Kidney (tissue), 14 donors: Measurements from ENCODE around the gene PCTP. TPM values are rescaled to one million over a fixed set of nuclear protein-coding genes. Genes with fewer than 3 reads are reported as not detected.
A peak's percentile ranks its signal among the peaks of the same experiment; 100 is the strongest.

Experiments
- DNase-seq, 5 donors: peaks; one replicate each; pipeline ENCODE4 v3.0.0-alpha.2; 2013 to 2020
- FAIRE-seq: peaks from 2 replicates; lab custom pipeline; 2012; peaks lifted over from hg19 to GRCh38; lab: Jason Lieb, UNC
- H3K27ac ChIP-seq, 2 donors: one replicate each; pipeline ENCODE4 v1.7.0; 2013; ENCODE audit warnings: low read depth in 2 of 2, low read length in 2 of 2, inconsistent platforms in 1 of 2
- H3K27me3 ChIP-seq: one replicate; pipeline ENCODE4 v1.7.1; 2013; ENCODE audit warnings: low read length, inconsistent platforms; ENCODE audit not compliant: control insufficient read depth, insufficient read depth
- H3K36me3 ChIP-seq, 3 donors: one replicate each; pipeline versions ENCODE4 v1.7.0 to v1.7.1; 2013; ENCODE audit warnings: low read length in 3 of 3, control low read depth in 1 of 3, inconsistent platforms in 1 of 3; ENCODE audit not compliant: insufficient read depth in 3 of 3, control insufficient read depth in 2 of 3
- H3K4me1 ChIP-seq, 3 donors: one replicate each; pipeline versions ENCODE4 v1.7.0 to v1.7.1; 2013; ENCODE audit warnings: low read length in 3 of 3, inconsistent platforms in 1 of 3, low read depth in 1 of 3; ENCODE audit not compliant: control insufficient read depth in 2 of 3, insufficient read depth in 2 of 3
- H3K4me3 ChIP-seq, 3 donors: one replicate each; pipeline versions ENCODE4 v1.7.0 to v1.8.1; 2013; ENCODE audit warnings: low read length in 3 of 3, control low read depth in 1 of 3, inconsistent platforms in 1 of 3
- H3K9ac ChIP-seq, 3 donors: one replicate each; pipeline versions ENCODE4 v1.7.0 to v1.7.1; 2013; ENCODE audit warnings: low read length in 3 of 3, control low read depth in 1 of 3, inconsistent platforms in 1 of 3
- H3K9me3 ChIP-seq, 3 donors: one replicate each; pipeline versions ENCODE4 v1.7.0 to v1.7.1; 2013; ENCODE audit warnings: low read length in 3 of 3, control low read depth in 1 of 3, inconsistent platforms in 1 of 3; ENCODE audit not compliant: control insufficient read depth in 2 of 3, insufficient read depth in 1 of 3
- intact Hi-C: fragments of 100-400 bp; cut with DNase I; formaldehyde crosslinking; loops from one replicate; pipeline ENCODE4 v1.11.1; 2022
- polyA plus RNA-seq: library from polyadenylated mRNA; stranded (reverse); fragments of 350-450 nt; fragmentation: Illumina TruSeq; extraction: RNeasy Lipid Tissue Mini Kit (QIAGEN cat#74804); gene quantifications from one replicate; pipeline ENCODE4 v1.2.3, GENCODE V29; 2014; ENCODE audit warnings: low read depth, low replicate concordance; ENCODE audit not compliant: insufficient read depth
- total RNA-seq: library from RNA; stranded (reverse); fragmentation: NEBNext Ultra II Directional; extraction: Animal tissue kit (Norgen Biotek cat#: 25700); gene quantifications from one replicate; pipeline ENCODE4 v1.2.1, GENCODE V29; 2021
- TF ChIP-seq, protein P1 (sequence below): IDR thresholded peaks from 3 replicates; pipeline ENCODE4 v1.5.1; 2012; ENCODE audit warnings: mild to moderate bottlenecking, moderate library complexity, borderline replicate concordance; ENCODE audit not compliant: insufficient read depth; ENCODE audit errors: extremely low read depth
- donor health status: control.
- donor health status: control.
- donor health status: control.
- donor health status: control.
- donor health status: control.
- donor health status: DM: yes; HTN: yes; CAD: no.
- donor health status: Normal renal cell carcinoma (clear cell type).

PCTP gene
- total and polyA plus RNA-seq, 2 donors from 2014 or later, result 18.7 to 39.2 TPM

DNA sequence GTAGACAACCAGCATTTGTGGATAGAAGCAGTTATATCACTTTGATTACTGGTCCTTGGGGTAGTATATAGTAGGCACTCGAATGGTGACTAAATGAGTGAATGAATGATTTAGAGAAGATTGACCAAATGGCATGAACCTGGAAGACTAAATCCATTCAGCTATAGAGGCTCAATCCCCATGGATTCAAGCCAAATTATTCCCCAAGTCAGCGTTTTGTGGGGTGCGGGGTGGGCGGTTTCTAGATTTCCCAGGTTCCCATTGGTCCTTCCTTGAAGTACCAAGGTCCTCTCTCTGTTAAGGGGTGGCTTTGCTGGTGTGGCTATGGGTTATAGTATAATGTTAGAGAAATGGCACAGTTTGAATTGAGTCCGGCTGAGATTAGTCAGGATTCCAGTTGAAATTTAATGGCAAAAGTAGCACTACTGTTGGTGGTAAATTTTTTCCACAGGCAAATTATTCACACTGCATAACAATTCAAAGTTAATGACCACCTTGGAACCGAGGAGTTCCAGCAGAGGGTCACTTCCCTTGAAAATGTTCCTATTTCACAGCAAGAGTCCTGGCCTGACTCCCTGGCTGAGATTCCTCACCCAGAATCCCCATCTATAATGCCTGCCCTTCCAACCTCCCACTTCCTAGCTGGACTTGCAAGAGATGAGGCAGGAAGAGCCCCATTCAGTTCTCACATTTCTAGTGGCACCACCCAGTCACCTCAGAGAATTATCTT is 27.7 kb downstream of the PCTP start:
- Histone ChIP-seq H3K27ac (peak overlapping the region in 1 of 2 donors; percentile 14), H3K36me3 (peaks cover 2 to 20% (median 7%) of the 10 kb centered on the region in 3 donors), H3K9me3 (no peaks in the 10 kb centered on the region), H3K9ac (no peak overlapping the region), H3K27me3 (no peaks in the 10 kb centered on the region), H3K4me1 (peaks cover 0 to 6% (median 5%) of the 10 kb centered on the region in 3 donors), H3K4me3 (no peak overlapping the region)
- DNase-seq (no peak), FAIRE-seq (no peak)
- intact Hi-C loops, result no loop called here
- TF ChIP-seq, protein P1, sequence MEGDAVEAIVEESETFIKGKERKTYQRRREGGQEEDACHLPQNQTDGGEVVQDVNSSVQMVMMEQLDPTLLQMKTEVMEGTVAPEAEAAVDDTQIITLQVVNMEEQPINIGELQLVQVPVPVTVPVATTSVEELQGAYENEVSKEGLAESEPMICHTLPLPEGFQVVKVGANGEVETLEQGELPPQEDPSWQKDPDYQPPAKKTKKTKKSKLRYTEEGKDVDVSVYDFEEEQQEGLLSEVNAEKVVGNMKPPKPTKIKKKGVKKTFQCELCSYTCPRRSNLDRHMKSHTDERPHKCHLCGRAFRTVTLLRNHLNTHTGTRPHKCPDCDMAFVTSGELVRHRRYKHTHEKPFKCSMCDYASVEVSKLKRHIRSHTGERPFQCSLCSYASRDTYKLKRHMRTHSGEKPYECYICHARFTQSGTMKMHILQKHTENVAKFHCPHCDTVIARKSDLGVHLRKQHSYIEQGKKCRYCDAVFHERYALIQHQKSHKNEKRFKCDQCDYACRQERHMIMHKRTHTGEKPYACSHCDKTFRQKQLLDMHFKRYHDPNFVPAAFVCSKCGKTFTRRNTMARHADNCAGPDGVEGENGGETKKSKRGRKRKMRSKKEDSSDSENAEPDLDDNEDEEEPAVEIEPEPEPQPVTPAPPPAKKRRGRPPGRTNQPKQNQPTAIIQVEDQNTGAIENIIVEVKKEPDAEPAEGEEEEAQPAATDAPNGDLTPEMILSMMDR, result no peak

DNA sequence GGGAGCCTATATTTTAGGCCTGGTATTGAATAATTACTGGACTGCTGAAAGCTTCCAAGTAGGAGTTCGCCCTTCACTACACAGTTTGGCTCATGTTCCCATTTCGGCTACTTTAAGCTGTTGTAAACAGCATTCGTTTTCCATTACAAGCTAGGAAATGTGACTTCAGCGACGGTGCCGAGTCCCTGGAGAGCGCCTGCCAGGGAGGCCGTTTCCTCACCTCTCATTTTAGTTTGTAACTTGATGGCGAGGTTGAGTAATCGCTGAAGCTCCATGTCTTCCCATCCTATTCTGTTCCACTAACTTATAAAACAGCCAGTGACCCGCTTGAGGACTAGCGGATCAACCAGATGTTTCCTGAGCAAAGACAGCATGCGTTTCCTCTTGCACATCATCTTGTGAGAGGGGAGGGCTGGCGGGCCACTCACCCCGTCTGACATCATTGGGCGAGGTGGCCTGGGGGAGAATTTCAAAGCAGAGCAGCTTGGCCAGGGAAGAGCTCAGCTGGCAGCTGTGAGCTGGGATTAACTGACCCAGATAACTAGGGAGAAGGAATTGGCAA is 32.9 kb downstream of the PCTP start:
- Histone ChIP-seq H3K27ac (no peak overlapping the region), H3K27me3 (no peaks in the 10 kb centered on the region), H3K9ac (no peak overlapping the region), H3K9me3 (no peaks in the 10 kb centered on the region), H3K4me1 (no peaks in the 10 kb centered on the region), H3K4me3 (no peak overlapping the region), H3K36me3 (no peaks in the 10 kb centered on the region)
- DNase-seq (peak in 2 of 5 donors; percentile 68 to 75), FAIRE-seq (no peak)
- TF ChIP-seq, protein P1, result no peak
- intact Hi-C loops, result no loop called here

GRCh38 chr17:55784666-55785065 is 33.8 kb downstream of the PCTP start:
- Histone ChIP-seq H3K27ac (no peak overlapping the region), H3K4me3 (no peak overlapping the region), H3K4me1 (no peaks in the 10 kb centered on the region), H3K9me3 (no peaks in the 10 kb centered on the region), H3K36me3 (no peaks in the 10 kb centered on the region), H3K9ac (no peak overlapping the region), H3K27me3 (no peaks in the 10 kb centered on the region)
- no peak for FAIRE-seq
- TF ChIP-seq, protein P1, result no peak
- DNase-seq, result no peak
- intact Hi-C loops, result no loop called here
